ENCODE measurements around the gene MAN1C1.

DNA sequence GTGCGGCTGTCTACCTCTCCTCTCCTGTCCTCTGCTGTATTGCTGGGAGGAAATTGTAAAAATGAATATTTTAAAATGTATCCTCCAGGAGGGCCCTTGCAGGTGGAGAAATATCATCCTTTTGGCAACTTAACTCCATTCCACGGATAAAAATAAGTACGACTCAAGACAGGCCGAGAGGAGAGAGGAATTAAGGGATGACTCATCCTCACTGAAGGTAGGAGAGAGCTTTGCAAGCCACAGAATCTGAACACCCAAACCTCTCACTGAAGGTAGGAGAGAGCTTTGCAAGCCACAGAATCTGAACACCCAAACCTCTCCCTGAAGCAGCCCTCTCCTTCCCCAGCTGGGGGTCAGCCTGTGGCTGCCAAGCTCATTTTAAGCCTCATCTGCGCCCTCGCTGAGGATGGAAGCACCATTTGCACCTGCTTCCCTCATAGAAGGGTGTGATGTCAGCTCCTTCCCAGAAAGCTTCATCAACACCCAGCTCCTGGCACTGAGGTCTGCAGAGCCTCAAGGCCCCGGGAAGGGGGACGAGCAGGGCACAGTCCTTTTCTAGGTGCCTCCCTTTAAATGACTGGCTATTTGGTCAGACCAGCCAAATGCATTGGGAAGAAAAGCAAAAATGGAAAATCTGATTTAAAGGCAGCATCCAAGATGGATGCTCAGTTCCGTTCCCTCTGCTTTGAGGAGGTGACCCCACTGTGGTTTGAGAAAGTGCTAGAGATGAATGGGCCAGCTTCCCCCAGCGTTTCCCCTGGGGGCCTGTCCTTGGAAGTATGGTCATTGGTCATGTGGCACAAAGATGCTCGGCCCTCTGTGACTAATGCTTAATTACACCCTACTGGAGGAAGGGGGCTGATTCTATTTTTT is 170.5 kb downstream of the MAN1C1 start:
- TF ChIP-seq, protein P1, sequence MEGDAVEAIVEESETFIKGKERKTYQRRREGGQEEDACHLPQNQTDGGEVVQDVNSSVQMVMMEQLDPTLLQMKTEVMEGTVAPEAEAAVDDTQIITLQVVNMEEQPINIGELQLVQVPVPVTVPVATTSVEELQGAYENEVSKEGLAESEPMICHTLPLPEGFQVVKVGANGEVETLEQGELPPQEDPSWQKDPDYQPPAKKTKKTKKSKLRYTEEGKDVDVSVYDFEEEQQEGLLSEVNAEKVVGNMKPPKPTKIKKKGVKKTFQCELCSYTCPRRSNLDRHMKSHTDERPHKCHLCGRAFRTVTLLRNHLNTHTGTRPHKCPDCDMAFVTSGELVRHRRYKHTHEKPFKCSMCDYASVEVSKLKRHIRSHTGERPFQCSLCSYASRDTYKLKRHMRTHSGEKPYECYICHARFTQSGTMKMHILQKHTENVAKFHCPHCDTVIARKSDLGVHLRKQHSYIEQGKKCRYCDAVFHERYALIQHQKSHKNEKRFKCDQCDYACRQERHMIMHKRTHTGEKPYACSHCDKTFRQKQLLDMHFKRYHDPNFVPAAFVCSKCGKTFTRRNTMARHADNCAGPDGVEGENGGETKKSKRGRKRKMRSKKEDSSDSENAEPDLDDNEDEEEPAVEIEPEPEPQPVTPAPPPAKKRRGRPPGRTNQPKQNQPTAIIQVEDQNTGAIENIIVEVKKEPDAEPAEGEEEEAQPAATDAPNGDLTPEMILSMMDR (IDR thresholded peaks at IDR 0.05) = no peak
- TF ChIP-seq EZH2 (IDR thresholded peaks at IDR 0.05) (no peak), EZH2phosphoT487 (IDR thresholded peaks at IDR 0.05) (no peak)

Data from neural progenitor cell (in vitro differentiated cells).